ENCODE results near the gene SLC22A7.

SLC22A7 gene

GRCh38 chr6:43265564-43265963, 32.5 kb upstream of the SLC22A7 start:
- no peak for DNase-seq

- DNase-seq, result no peak
Observed at GRCh38 chr6:43267619-43268354, 30.3 kb upstream of the SLC22A7 start.

GRCh38 chr6:43268355-43268700, 29.7 kb upstream of the SLC22A7 start:
- no peak for DNase-seq

GRCh38 chr6:43268782-43269272, 29.2 kb upstream of the SLC22A7 start:
- no peak for DNase-seq

DNA sequence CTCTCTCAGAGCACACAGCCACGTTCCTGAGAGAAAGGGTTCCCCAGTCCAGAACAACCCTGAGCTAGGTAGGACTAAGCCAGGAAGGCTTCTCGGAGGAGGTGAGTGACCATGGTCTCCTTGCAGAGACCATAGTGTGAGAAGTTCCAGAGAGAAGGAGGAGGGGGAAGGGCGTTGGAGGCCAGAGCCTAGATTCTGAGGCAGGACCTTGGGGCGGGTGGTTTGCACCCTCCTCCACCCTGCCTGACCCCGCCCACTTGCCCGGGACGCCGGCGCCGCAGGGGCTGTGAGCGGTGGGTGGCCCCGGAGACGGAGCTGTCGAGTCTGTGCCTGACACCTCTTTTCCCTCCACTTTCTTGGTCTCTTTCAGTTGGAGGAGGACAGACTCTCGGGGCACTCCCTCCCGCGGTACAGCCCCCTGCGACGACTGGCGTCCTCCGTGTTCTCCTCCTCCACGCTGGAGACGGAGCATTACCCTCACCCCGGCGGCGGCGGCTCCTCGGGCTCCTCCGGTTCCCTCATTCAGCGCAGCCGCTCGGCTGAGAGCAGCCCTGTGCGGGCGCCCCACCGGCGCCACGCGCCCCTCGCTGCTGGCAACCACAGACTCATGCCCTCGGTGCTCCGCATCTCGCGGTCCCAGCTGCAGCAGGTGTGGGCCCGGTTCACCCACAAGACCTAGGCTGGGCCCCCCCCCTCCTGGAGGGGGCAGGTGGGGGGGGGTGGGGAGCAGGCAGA, 28.6 kb upstream of the SLC22A7 start:
- DNase-seq, result peak; percentile 66

GRCh38 chr6:43271103-43271815, 26.8 kb upstream of the SLC22A7 start:
- DNase-seq, result no peak

DNA sequence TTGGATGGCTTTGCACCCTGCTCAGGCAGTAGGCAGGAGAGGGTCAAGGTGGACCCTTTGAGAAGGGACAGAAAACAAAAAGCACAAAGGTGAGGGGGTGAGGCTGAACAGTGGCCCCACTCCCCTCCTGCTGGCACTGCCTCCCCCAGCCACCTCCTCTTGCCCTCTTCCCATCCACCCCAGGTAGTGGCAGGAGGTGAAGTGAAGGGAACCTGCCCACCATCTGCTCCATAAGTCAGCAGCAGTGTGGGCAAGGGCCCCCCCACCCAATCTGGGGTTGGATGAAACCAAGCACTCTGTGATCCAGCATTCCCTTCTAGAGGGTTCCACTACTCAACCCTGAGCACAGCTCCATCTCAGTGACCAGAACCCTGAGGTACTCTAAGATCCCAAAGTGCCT, 26.1 kb upstream of the SLC22A7 start:
- DNase-seq, result no peak

DNA sequence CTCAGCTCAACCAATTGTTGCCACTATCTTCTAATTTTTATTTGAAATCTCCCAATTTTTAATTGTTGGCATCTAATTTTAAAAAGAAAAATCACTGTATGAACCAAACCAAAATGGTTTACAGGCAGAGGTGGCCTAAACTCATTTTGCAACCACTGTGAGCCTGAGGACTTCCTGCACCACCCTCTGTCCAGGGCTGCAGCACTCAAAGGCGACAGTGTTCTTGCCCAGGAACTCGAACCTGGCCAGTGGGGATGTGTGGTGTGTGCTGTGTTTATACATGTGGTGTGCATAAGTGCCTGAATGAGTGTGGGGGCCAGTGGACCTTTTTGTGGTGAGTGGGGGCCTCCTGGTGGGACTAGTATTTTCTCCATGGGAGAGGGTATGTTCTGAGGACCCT, 24.4 kb upstream of the SLC22A7 start:
- no peak for DNase-seq

DNA sequence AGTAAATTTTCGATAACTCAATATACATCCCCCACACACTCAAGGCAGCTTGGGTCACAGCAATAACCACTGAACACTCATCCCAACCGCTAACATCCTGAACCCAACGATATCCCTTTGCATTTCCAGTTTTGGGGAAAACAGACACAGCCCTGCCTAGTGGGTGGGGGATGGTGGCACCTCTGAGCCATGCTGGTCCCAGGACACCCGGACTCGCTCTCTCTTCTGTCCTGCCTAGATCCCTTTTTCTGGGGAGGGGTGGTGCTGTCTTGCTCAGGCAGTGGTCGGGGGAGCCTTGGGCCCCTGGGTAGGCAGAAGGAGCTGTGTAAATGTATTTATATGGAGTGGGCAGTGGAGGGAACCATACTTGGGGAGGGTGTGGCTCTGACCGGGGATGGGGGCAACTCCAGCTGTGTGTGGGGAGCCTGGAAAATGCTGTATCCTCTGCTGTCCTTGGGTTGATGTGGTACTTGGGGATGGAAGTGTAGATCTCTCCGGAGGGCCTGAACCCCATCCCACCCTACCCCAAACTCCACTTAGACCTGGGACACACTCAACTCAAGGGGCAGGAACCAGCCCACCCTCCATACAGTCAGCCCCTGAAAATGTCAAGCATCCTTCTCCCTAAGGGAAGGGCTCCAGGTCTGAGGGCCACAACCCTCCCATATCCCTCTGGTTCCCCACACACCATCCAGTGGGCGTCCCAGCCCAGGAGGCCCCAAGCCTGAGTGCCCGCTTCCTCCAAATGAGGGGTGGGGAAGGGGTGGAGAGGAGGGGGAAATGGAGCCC, 23.7 kb upstream of the SLC22A7 start:
- DNase-seq, result no peak

GRCh38 chr6:43274916-43275597, 23.0 kb upstream of the SLC22A7 start:
- peak; percentile 39 for DNase-seq

DNA sequence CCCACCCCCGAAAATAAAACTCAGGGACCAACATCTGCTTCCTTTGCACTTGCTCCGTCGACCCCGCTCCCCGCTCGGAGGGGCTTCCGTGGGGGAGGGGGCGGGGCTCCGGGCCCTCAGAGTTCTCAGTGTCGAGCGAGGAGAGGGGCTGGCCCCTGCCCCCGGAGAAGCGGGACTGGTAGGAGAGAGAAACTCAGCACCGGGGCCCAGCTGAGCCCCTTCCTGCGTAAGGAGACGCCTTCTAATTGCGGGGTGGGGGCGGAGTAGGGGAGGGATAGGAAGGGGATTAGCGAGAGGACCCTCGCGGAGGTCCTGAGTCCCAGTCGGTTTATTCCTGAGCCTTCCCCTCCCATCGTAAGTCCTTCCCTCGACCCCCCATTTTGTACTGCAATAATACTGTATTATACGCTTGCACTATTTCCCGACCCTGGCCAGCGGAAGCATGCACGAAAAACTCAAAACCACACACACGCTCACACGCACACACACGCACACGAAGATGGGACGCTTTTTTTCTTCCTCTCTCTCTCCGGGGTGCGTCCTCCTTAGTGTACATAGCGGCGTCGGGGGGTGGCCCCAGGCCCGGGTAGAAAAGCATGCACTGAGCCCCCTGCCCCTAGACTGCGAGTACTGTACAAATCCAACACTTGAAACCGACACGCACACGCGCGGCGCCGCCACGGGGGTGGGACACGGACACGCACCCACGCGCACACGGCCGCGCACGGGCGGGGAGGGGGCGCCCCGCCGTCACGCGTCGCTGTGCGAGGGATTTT, 22.1 kb upstream of the SLC22A7 start:
- DNase-seq, result no peak

DNA sequence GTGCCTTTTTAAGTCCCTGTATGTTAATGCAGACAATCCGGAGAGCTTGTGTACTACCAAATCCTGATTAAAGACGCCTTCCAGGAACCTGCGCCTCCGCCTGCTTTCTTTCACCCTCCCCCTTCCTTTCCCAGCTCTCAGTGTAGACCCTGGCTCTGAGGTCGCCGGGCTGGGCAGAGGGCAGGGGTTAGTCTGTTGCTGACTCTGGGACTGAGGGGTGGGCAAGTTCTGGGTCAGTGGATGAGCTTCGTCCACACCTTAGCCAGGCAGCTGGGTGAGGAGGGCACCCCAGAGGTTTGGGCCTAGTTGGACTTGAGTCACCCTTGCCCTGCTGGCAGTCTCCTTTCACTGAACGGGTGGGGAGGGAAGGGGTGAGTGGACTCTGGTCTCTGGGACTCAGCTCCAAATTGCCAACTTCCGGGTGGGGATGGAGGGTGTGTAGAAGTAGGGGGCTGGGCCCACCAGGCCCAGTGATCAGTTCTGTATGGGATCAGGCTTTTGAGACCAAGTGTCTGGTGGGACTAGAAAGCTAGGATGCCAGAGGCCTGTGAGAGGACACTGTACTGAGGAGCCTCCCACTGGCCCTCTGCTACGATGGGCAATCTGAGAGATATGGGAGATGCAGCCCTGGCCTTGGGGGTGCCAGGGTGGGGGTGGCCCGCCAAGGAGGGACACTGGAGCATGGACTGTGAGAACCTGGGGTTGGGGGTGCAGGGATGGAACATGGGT, 21.3 kb upstream of the SLC22A7 start:
- no peak for DNase-seq

DNA sequence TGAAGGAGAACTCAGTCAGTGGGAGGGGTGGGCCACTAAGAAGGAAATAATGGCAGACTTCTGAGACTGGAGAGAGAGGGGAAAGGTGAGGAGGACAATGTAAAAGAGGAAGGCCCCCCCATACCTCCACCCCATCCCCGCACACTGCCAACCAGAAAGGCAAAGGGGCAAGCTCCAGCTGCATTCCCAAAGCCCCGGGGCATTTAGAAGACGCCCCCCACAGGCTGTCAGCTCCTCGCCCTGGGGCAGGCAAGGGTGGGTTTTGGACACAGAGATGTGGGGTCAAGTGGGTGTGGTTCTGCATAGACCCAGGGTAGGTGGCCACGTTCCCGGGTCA, 20.8 kb upstream of the SLC22A7 start:
- no peak for DNase-seq

- no peak for DNase-seq
Observed at GRCh38 chr6:43277643-43278523, 20.2 kb upstream of the SLC22A7 start.

GRCh38 chr6:43278524-43279078, 19.5 kb upstream of the SLC22A7 start:
- DNase-seq, result no peak

DNA sequence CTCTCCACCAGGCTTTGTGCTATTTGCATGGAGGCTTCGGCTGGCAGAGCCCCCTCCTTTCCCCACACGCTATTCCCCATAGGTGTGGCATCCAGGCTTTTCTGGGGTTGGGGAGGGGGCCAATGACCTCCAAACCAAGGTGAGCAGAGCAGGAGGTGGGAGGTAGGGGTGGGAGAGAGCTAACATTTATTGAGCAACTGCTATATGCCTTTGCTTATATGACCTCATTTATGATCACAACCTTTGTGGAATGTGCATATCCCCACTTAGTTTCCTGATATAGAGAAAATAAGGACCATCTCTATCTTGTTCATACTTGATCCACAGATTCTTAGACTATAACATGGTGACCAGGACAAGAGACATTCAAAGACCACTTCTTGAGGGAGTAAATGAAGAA, 17.8 kb upstream of the SLC22A7 start:
- DNase-seq, result no peak

- no peak for DNase-seq
Observed at GRCh38 chr6:43282060-43282459, 16.0 kb upstream of the SLC22A7 start.

DNA sequence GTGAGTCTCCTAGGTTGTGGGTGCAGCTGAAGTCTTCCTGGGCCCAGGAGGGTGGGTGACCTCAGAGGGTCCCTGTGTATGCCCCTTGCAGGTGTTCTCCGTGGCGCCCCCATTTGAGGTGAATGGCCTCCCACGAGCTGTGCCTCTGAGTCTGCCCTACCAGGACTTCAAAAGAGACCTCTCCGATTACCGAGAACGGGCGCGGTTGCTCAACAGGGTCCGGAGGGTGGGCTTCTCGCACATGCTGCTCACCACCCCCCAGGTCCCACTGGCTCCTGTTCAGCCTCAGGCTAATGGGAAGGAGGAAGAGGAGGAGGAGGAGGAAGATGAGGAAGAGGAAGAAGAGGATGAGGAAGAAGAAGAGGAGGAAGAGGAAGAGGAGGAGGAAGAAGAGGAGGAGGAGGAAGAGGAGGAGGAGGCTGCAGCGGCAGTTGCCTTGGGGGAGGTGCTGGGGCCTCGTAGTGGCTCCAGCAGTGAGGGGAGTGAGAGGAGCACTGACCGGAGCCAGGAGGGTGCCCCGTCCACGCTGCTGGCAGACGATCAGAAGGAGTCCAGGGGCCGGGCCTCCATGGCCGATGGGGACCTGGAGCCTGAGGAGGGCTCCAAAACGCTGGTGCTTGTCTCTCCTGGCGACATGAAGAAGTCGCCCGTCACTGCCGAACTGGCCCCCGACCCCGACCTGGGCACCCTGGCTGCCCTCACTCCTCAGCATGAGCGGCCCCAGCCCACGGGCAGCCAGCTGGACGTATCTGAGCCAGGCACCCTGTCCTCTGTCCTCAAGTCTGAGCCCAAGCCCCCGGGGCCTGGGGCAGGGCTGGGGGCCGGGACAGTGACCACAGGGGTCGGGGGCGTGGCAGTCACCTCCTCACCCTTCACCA, 15.2 kb upstream of the SLC22A7 start:
- DNase-seq, result no peak

- DNase-seq, result no peak
Observed at GRCh38 chr6:43283514-43283901, 14.6 kb upstream of the SLC22A7 start.
